GM12874 (cell line): ENCODE data around the gene CLHC1.
A peak's percentile ranks its signal among the peaks of the same experiment; 100 is the strongest.

ENCODE experiments used
- TF ChIP-seq, protein P1 (sequence below): IDR thresholded peaks from 2 replicates; pipeline ENCODE4 v1.5.1; 2011; ENCODE audit warnings: low read depth, mild to moderate bottlenecking, control low read depth, low read length, moderate library complexity; ENCODE audit not compliant: insufficient read depth

The CLHC1 gene

DNA sequence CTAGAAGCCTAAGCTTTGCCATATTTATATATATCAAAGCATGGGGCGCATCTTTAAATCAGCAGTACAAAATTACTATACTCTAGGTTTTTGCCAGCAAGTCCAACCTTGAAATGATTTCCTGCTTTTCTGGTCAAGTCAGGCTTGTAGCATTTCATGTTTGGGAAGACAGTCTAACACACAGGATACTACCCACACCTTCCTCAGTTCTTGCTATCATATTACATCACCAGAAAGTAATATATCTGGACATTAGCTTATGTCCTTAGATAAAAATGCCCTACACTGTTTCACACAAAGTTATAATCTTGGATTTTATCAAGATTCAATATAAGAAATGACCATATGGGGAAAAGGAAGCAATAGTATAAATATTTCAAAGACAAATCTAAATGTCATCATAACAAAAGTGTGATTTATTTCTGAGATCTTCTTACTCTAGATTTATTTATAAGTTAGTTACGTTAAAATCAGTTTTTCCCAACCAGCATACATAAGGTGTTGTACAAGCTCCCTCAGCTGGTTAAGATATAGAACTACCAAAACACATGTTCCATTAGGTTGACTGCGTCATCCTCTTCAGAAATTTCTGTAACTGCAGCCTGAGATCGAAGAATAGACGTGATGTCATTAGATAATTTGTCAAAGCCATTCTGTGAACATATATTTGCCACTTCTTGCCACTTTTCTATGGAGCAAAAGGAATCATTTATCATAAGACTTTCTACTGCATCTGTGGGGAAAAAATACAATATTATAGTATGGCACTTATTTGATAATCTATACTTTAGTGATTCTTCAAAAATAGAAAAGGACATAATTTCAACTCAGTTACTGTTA, 56.6 kb downstream of the CLHC1 start:
- TF ChIP-seq, protein P1, sequence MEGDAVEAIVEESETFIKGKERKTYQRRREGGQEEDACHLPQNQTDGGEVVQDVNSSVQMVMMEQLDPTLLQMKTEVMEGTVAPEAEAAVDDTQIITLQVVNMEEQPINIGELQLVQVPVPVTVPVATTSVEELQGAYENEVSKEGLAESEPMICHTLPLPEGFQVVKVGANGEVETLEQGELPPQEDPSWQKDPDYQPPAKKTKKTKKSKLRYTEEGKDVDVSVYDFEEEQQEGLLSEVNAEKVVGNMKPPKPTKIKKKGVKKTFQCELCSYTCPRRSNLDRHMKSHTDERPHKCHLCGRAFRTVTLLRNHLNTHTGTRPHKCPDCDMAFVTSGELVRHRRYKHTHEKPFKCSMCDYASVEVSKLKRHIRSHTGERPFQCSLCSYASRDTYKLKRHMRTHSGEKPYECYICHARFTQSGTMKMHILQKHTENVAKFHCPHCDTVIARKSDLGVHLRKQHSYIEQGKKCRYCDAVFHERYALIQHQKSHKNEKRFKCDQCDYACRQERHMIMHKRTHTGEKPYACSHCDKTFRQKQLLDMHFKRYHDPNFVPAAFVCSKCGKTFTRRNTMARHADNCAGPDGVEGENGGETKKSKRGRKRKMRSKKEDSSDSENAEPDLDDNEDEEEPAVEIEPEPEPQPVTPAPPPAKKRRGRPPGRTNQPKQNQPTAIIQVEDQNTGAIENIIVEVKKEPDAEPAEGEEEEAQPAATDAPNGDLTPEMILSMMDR = peak; percentile 33; the same call in 1 of the 2 replicates

- TF ChIP-seq, protein P1 = no peak
Measured at GRCh38 chr2:55173438-55174054, 58.5 kb downstream of the CLHC1 start.

DNA sequence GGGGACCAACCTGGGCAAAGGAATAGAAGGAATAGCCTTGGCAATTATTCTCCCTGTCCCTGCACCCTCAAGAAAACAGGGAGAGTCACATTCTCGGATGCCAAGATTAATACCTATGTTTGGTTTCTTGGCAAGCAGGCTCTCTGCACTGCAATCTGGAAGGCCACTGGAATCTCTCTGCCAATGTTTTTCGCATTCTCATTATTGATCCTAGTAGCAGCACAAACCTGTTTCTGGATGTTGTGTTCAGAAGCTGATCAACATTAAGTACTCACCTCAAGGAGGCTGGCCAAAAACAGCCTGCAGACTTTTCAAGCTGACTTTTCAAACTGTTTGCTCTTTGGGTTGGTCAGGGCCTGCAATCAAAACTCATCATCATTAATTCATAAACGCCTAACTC, 62.2 kb downstream of the CLHC1 start:
- TF ChIP-seq, protein P1 = no peak

- TF ChIP-seq, protein P1 = no peak
Measured at GRCh38 chr2:55169359-55169758, 62.7 kb downstream of the CLHC1 start.

- TF ChIP-seq, protein P1 = peak; percentile 51; the same call in 1 of the 2 replicates
Measured at GRCh38 chr2:55168221-55169154, 63.6 kb downstream of the CLHC1 start.

- TF ChIP-seq, protein P1 = no peak
Measured at GRCh38 chr2:55165626-55166025, 66.5 kb downstream of the CLHC1 start.
